Measurements from ENCODE around the gene MGAT5.

- TF ChIP-seq CTCF (conservative IDR thresholded peaks at IDR 0.05) (no peak), ZFX (IDR thresholded peaks at IDR 0.05) (no peak)
Observed at GRCh38 chr2:134462791-134463698, 209.2 kb downstream of the MGAT5 start.
